NCI-H1105 treated with DMSO at 0.1 percent for 48 hours (cell line): ENCODE measurements around the gene LRRC4C.
"Not testable (repeated sequence)": the region's sequence is repeated elsewhere in the genome, so short reads cannot be mapped to it uniquely, and the experiment has no call there.

Source experiments
- DNase-seq: peaks from one replicate; lab custom pipeline; 2025; lab: John Stamatoyannopoulos, UW

LRRC4C gene

DNA sequence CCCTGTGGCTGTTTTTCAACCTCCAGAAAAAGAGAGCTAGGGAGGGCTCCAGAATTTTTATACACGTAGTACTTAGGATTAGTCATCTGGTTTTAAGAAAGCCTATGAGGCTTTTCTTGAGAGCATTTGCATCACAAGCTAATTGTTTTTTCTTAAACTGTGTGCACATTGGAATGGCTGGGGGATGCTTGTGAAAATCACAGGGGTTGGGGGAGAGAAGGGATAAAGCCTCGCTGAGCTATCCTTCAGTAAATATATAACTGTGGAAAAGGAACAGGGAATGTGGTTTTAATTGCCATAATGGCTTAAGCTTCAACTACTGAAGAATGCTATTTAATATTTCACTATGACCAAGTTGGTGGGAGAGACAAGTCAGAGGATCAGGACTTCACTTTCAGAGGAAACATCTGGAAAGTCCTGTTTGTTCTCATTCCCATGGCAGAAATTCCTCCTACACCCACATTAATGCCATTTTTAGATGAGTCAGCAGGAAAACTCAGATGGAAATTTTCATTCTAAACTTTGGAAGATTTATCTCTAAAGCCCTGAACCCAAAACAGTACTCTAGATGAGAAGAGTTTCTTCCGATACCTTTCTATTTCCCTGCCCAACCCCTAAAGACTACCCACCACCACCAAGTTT is 591.3 kb downstream of the LRRC4C start:
- no peak for DNase-seq

- not testable (repeated sequence) for DNase-seq
Observed at GRCh38 chr11:40857754-40858153, 601.7 kb downstream of the LRRC4C start.

DNA sequence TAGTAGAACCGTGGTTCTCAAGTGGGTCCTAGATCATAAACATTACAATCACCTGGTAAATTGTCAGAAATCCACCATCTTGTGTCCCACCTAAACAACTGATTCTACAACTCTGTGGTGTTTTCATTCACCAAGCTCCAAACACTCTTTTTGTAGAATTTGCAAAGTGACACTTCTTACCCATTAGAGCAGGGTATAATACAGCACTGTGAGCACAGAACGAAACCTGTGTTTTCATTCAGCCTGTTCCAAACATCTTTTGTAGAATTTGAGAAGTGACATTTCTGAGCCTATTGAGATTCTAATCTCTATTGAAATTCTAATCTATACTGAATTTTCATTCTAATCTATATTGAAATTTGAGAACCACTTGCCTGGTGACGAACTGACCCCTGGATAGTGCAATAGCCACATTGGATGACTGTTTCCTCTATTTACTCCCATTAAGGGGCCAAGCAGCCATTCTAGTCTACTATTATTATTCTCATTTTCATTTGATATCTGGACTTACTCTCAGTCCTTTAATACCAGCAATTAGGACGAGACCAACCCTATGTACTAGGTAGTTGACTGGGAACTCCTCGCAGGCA is 616.6 kb downstream of the LRRC4C start:
- no peak for DNase-seq

DNA sequence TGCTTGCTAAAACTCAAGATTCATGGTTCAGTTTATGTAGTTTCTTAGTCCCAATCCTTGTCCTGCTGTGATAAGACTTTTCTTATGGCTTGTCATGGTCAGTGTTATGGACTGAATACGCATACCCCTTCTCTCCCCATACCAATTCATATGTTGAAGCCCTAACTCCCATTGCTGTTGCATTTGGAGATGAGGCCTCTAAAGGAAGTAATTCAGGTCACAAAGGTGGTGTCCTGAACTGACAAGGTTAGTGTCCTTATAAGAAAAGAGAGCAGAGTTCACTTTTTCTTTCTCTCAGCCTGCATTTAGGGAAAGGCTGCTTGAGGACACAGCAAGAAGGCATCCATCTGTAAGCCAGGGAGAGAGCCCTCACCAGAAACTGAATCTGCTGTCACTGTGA is 618.2 kb downstream of the LRRC4C start:
- no peak for DNase-seq

GRCh38 chr11:40838181-40838683 is 621.2 kb downstream of the LRRC4C start:
- DNase-seq: no peak

- no peak for DNase-seq
Observed at GRCh38 chr11:40827116-40827515, 632.3 kb downstream of the LRRC4C start.

DNA sequence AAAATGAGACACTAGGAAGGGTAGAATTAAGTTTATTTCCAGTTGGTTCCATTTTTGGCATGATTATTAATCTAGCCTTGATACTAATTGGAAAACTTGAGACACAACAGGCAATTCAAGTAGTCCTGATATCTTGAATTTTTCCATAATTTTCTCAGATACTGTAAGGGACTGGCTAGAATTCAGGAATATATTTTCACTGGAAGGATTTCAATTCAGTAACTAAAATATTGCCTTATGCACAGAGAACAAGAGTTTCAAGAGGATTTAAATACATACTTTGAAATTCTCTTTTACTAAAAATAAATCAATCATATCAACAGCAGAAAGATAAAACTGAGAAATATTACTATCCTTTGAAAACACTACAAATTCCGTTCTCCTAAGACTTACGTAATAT is 632.9 kb downstream of the LRRC4C start:
- DNase-seq: no peak

GRCh38 chr11:40825201-40825834 is 634.1 kb downstream of the LRRC4C start:
- DNase-seq: no peak

DNA sequence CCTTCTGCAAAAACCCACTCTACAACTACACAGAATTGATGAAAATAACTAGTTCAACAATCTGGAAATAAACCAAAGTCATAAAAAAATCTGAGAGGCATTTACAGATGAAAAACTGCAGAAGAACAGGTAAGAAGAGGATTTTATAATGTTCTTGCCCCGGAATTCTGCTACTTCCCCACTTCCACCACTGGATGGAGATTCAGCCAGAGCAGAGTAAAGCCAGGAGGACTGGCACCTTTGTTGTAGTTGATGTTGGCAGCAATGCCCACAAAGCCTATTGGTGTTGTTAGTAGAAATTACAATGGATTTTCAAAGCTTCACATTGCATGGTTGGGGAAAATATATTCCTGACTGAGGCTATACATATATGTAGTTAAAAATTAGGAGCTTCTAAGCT is 640.2 kb downstream of the LRRC4C start:
- DNase-seq: peak; percentile 33

DNA sequence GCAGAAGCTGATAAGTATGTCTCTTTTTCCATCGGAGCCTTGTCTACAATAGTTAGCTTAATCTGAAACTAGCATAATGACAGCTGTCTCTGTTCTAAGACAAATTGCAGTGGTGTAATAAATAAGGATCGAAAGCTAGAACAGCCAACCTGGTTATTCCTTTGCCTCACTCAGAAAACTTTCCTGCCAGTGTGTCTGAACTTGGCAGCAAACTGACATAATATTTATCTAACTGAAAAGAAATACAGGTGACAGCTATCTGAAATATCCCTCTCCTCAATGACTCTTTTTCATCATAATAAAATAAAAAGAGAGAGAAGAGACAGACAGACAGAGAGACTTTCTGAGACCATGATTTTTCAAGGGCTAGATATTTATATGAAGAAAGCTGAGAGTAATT is 642.5 kb downstream of the LRRC4C start:
- DNase-seq: peak; percentile 80

- DNase-seq: no peak
Observed at GRCh38 chr11:40797981-40798380, 661.5 kb downstream of the LRRC4C start.

GRCh38 chr11:40787224-40787623 is 672.2 kb downstream of the LRRC4C start:
- DNase-seq: no peak

DNA sequence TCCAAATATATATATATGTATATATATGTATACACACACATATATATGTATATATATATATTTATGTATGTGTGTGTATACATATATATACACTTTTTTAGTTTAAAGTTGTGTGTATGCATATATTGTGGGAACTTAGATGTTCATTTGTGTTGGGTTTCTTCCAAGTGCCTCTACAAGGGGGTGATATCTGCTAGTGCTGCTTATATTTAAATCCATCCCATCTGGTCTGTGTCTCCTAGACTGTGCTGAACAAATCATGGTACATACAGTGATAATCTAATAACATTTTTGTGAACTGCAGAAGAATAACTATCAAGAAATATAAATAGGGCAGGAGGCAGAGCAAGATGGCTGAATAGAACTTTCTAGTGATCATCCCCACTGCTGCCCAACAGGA is 696.4 kb downstream of the LRRC4C start:
- no peak for DNase-seq

DNA sequence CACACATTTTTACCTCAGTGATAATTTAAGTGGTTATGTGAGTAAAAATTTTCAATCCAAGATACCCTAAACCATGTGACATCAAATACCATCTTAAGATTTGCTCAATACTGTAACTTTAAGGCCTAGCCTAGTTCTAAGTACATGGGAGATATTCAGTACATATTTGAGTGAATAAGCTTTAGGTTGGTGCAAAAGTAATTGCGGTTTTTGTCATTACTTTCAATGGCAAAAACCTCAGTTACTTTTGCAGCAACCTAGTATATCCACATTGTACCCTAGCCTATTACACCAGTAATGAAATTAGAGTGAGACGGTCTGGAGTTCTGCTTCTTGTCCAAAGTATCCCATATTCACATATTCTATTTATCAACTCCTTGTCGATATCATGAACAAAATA is 700.1 kb downstream of the LRRC4C start:
- DNase-seq: no peak

DNA sequence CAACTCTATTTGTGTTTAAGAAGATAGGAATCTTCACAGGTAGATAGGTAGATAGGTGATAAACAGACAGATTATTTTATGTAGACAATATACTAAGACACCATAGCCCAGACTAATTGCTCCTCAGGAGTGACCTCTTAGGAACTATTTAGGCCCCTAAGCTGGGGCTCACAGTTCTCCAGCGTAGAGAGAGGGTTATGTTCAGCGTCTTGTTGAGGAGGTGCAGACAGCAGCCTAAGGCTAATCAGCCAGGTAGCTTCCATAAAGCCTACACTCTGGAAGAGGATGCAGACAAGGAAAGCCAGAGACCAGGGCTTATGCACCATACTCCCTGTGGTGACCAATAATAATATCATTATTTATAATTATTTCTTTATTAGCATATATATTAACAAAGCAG is 705.2 kb downstream of the LRRC4C start:
- no peak for DNase-seq

GRCh38 chr11:40746282-40746681 is 713.2 kb downstream of the LRRC4C start:
- no peak for DNase-seq

GRCh38 chr11:40732132-40732531 is 727.3 kb downstream of the LRRC4C start:
- peak; percentile 88 for DNase-seq

DNA sequence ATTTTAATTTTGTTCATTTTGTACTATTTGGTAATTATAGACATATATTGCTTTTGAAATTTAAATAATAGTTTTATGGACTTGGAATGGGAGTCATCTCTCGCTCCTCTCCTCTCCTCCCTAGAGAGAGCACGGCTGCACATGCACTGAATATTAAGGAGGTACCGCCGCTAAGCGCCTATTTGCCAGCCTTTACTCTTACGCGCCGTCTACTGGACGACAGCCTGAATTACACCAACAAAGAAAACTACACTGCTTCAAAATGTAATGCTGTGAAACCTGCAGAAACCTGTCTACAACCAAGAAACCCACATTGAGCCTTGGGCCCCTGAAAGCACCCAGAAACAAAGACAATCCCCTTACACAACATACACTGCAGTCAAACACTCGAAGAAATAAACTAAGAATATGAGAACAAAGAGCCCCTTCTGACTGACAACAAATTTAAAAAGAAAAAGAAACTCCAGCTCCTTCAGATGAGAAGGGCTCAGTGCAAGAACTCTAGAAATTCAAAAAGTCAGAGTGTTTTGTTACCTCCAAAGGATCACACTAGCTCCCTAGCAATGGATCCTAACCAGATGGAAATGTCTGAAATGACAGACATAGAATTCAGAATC is 737.2 kb downstream of the LRRC4C start:
- no peak for DNase-seq

DNA sequence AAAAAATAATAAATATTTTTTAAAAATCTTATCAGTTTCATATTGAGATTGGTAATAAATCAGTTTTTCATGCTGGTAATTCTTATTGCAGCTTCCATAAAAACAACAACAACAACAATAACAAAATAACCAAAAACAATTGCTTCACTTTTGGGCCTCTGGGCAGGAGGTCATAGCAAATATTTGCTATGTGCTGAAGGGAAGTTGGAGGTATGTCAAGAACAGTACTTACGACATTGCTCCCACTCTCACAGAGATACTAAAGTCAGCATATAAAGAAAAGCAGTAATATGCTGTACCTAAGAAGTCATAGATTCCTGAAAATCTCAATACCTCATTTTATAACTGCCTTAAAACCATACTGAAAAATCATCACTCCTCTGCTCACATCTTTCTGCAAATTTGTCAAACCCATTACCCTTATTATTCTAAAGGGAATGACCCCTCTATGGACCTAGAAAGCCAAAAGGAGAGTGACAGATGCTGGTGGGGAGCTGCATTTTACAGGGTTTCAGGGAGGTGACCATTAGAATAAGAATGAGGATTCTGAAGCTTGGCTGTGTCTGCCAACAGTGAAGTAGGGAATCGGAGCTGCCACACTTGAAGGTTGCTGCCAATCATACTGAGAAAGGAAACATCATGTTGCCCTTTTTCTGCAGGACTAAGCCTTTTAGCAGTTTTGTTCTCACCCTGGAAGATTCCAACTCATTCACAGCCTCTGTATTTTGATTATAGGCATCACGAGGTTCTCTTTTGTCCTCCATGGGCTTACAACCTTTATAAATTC is 742.9 kb downstream of the LRRC4C start:
- no peak for DNase-seq

DNA sequence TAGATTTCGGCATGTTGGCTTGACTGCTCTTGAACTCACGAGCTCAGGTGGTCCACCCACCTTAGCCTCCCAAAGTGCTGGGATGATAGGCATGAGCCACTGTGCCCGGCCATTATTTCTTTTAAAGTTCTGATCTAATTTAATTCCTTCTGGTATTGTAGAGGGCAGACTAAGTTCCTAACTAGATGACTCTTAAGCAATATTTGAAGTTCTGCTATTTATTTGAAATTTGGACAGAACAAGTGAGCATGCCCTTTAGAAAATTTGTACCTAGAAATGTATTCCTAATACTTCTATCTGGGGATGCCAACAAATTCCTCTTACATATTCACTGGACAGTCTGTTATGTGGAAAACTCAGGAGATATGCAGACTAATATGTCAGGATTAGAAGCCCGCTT is 746.4 kb downstream of the LRRC4C start:
- no peak for DNase-seq

GRCh38 chr11:40701027-40701426 is 758.4 kb downstream of the LRRC4C start:
- no peak for DNase-seq

DNA sequence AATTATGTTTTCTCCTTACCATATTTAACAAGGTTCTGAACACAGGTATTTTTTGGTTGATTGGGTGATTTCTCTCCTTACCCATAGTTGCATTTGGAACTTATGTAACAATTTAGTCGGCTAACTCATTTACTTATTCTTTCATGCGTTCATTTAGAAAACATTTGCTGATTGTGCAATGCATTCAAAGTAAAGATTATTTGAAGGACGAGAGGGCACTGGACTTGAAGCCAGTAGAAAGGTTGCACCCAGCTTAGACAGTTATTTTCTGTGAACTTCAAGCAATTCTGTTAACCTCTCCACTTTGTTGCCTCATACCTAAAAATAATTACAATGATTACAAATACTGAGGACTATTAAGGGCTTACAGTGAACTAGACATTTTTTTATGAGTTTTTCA is 769.6 kb downstream of the LRRC4C start:
- no peak for DNase-seq
